Measurements from ENCODE around the gene GYS2. TPM values are rescaled to one million over a fixed set of nuclear protein-coding genes. Genes with fewer than 3 reads are reported as not detected.

Gene GYS2
- total RNA-seq, 1 experiment from 2014 or later = not detected

DNA sequence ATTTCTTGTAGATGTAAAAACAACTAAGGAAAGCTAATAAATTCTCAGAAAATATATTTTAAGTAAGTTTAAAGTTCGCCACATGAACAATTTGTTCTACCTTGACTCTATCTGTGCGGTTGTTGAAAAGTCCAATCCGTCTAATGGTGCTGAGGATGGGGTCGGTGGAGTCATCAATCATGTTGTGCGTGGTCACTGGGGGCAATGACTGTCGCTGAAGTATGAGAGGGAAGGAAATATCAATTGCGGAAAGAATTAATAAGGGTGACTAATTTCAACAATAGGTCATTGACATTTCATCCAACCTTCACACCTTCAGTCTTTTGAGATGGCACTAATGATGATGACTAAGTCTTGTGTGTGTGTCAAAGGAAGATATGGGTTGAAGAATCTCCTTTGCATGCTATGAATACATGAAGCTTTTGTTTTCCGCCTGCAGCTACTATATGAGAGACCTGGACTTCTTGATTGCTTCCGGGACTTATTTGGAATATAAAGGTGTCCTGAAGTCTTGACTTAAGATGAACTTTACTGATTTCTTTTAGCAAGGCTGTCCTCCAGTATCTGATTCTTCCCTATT is 46.5 kb downstream of the GYS2 start:
- H3K79me2 ChIP-seq (ENCODE audit: low read length) = no peaks in the 10 kb centered on the region
- no peak overlapping the region for H3K4me3 ChIP-seq (ENCODE audit: low read length)
- intact Hi-C loops (cut with micrococcal nuclease) = no loop called here
- POLR2A ChIA-PET (ENCODE audit: unreplicated experiment) = no interaction called here
- DNase-seq = no peak
- H3F3A ChIP-seq (ENCODE audit: low read length, unreplicated experiment) = peaks cover 5% of the 10 kb centered on the region
- no peaks in the 10 kb centered on the region for H4K20me1 ChIP-seq (ENCODE audit: low read length)
- H3K9ac ChIP-seq (ENCODE audit: low read length) = no peak overlapping the region
- peaks cover 17% of the 10 kb centered on the region for H3K4me1 ChIP-seq (ENCODE audit: insufficient read depth, low read length)
- H2AFZ ChIP-seq (ENCODE audit: low read length) = no peak overlapping the region
- no peak for TF ChIP-seq EZH2 (IDR thresholded peaks at IDR 0.05; ENCODE audit: low read length, unreplicated experiment)
- no peak for TF ChIP-seq EZH2phosphoT487 (IDR thresholded peaks at IDR 0.05; ENCODE audit: borderline replicate concordance, low read length)
- TF ChIP-seq, protein P1, sequence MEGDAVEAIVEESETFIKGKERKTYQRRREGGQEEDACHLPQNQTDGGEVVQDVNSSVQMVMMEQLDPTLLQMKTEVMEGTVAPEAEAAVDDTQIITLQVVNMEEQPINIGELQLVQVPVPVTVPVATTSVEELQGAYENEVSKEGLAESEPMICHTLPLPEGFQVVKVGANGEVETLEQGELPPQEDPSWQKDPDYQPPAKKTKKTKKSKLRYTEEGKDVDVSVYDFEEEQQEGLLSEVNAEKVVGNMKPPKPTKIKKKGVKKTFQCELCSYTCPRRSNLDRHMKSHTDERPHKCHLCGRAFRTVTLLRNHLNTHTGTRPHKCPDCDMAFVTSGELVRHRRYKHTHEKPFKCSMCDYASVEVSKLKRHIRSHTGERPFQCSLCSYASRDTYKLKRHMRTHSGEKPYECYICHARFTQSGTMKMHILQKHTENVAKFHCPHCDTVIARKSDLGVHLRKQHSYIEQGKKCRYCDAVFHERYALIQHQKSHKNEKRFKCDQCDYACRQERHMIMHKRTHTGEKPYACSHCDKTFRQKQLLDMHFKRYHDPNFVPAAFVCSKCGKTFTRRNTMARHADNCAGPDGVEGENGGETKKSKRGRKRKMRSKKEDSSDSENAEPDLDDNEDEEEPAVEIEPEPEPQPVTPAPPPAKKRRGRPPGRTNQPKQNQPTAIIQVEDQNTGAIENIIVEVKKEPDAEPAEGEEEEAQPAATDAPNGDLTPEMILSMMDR (conservative IDR thresholded peaks at IDR 0.05; ENCODE audit: low read depth, low read length) = no peak
- no peak overlapping the region for H3K4me2 ChIP-seq (ENCODE audit: low read length)
- CTCF ChIA-PET = no interaction called here
- no peaks in the 10 kb centered on the region for H3K27me3 ChIP-seq (ENCODE audit: low read length)
- ATAC-seq = no peak
- BruUV-seq (replicated peaks) = no TSS peak
- H3K27ac ChIP-seq (ENCODE audit: low read length) = no peak overlapping the region
- no peaks in the 10 kb centered on the region for H3K9me3 ChIP-seq (ENCODE audit: low read length)
- no peaks in the 10 kb centered on the region for H3K9me2 ChIP-seq (replicated peaks; ENCODE audit: low read length)
- H3K36me3 ChIP-seq (ENCODE audit: low read depth, low read length) = no peaks in the 10 kb centered on the region

GRCh38 chr12:21553329-21553675 is 51.3 kb downstream of the GYS2 start:
- CTCF ChIA-PET = no interaction called here
- H3K27me3 ChIP-seq (ENCODE audit: low read length) = no peaks in the 10 kb centered on the region
- no peaks in the 10 kb centered on the region for H4K20me1 ChIP-seq (ENCODE audit: low read length)
- no peak overlapping the region for H3K9ac ChIP-seq (ENCODE audit: low read length)
- BruUV-seq (replicated peaks) = no TSS peak
- H3K79me2 ChIP-seq (ENCODE audit: low read length) = no peaks in the 10 kb centered on the region
- no peak overlapping the region for H3K4me3 ChIP-seq (ENCODE audit: low read length)
- ATAC-seq (no peak), DNase-seq (no peak)
- H3K4me2 ChIP-seq (ENCODE audit: low read length) = no peak overlapping the region
- H3K9me2 ChIP-seq (replicated peaks; ENCODE audit: low read length) = no peaks in the 10 kb centered on the region
- TF ChIP-seq EZH2 (IDR thresholded peaks at IDR 0.05; ENCODE audit: low read length, unreplicated experiment) = no peak
- TF ChIP-seq, protein P1 (conservative IDR thresholded peaks at IDR 0.05; ENCODE audit: low read depth, low read length) = no peak
- no peak for TF ChIP-seq EZH2phosphoT487 (IDR thresholded peaks at IDR 0.05; ENCODE audit: borderline replicate concordance, low read length)
- H3K4me1 ChIP-seq (ENCODE audit: insufficient read depth, low read length) = no peaks in the 10 kb centered on the region
- POLR2A ChIA-PET (ENCODE audit: unreplicated experiment) = no interaction called here
- no peaks in the 10 kb centered on the region for H3F3A ChIP-seq (ENCODE audit: low read length, unreplicated experiment)
- H3K9me3 ChIP-seq (ENCODE audit: low read length) = no peaks in the 10 kb centered on the region
- no peak overlapping the region for H3K27ac ChIP-seq (ENCODE audit: low read length)
- intact Hi-C loops (cut with micrococcal nuclease) = no loop called here
- no peaks in the 10 kb centered on the region for H3K36me3 ChIP-seq (ENCODE audit: low read depth, low read length)
- H2AFZ ChIP-seq (ENCODE audit: low read length) = no peak overlapping the region

DNA sequence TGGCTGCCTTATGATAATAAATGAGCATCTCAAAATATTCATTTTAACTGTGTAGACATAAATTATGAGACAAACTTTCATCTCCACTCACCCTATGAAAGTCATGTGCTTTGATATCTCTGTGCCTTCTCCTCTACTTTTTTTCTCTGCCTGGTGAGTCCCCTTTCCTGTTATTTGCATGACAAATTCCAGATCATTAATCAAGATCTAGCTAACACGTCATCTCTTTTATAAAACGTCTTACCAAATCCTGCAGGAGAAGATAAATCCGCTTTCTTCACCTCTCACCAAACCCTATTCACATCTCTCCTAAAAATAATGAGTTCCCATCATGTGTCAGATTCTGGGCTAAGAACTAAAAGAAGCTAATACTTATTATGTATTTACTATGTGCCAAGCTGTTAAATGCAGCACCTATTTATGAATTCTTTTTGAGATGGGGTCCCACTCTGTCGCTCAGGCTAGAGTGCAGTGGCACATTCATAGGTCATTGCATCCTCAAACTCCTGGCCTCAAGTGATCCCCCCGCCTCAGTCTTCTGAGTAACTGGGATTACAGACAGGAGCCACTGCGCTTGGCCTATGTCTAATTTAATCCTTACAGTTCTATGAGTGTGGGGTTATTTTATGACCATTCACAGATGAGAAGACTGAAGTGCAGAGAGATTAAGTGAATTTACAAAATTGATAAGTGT is 51.9 kb downstream of the GYS2 start:
- Histone ChIP-seq H2AFZ (ENCODE audit: low read length) (no peak overlapping the region), H3K4me3 (ENCODE audit: low read length) (no peak overlapping the region), H3K36me3 (ENCODE audit: low read depth, low read length) (no peaks in the 10 kb centered on the region), H3K27me3 (ENCODE audit: low read length) (no peaks in the 10 kb centered on the region), H3K4me1 (ENCODE audit: insufficient read depth, low read length) (no peaks in the 10 kb centered on the region), H3F3A (ENCODE audit: low read length, unreplicated experiment) (no peaks in the 10 kb centered on the region), H3K9ac (ENCODE audit: low read length) (no peak overlapping the region), H3K9me3 (ENCODE audit: low read length) (no peaks in the 10 kb centered on the region), H4K20me1 (ENCODE audit: low read length) (no peaks in the 10 kb centered on the region), H3K79me2 (ENCODE audit: low read length) (no peaks in the 10 kb centered on the region), H3K9me2 (replicated peaks; ENCODE audit: low read length) (no peaks in the 10 kb centered on the region), H3K27ac (ENCODE audit: low read length) (no peak overlapping the region), H3K4me2 (ENCODE audit: low read length) (no peak overlapping the region)
- BruUV-seq (replicated peaks) = no TSS peak
- intact Hi-C loops (cut with micrococcal nuclease) = no loop called here
- TF ChIP-seq, protein P1 (conservative IDR thresholded peaks at IDR 0.05; ENCODE audit: low read depth, low read length) = no peak
- no peak for TF ChIP-seq EZH2phosphoT487 (IDR thresholded peaks at IDR 0.05; ENCODE audit: borderline replicate concordance, low read length)
- no peak for TF ChIP-seq EZH2 (IDR thresholded peaks at IDR 0.05; ENCODE audit: low read length, unreplicated experiment)
- ChIA-PET CTCF (no interaction called here), POLR2A (ENCODE audit: unreplicated experiment) (no interaction called here)
- no peak for DNase-seq
- no peak for ATAC-seq

Data from PC-3 (cell line).